GM13977 (cell line): Measurements from ENCODE around the gene SAMD8.
"Not testable (repeated sequence)": the region's sequence is repeated elsewhere in the genome, so short reads cannot be mapped to it uniquely, and the experiment has no call there.

Source experiments
- DNase-seq: peaks from one replicate; pipeline ENCODE4 v3.0.0; 2012; ENCODE audit warnings: low spot score
- in situ Hi-C: fragments of 300-500 bp; cut with MboI; formaldehyde crosslinking; loops from one replicate; pipeline ENCODE4 v1.12.0; 2022; ENCODE audit warnings: low sequenced_read_pairs, low pct_unique_long_range_greater_than_20kb, mixed read lengths, inconsistent platforms; ENCODE audit not compliant: unreplicated experiment
- TF ChIP-seq, protein P1 (sequence below): IDR thresholded peaks from 2 replicates; pipeline ENCODE4 v1.5.1; 2012; ENCODE audit warnings: mild to moderate bottlenecking, control low read depth; ENCODE audit not compliant: insufficient read depth; ENCODE audit errors: extremely low read depth, missing control alignments

Gene SAMD8

DNA sequence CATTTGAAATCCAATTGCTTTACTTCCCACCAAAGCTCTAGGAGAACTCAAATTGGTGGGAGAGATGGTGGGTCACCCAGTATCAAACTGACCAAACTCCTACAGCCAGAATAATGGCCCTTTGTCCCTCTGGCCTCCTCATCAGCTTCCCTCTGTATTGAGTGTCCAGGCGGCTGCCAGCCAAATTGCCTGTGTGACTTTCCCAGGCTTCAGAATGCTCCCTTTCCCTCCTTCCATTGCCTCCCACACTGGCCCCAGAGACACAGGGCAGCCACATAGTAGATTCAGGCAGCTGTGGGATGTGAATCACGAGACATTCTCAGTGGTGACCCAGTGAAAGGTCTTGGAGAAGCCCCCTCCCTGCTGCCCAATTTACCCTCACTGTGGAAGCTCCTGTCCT, 86.5 kb downstream of the SAMD8 start:
- in situ Hi-C loops = no loop called here
- TF ChIP-seq, protein P1, sequence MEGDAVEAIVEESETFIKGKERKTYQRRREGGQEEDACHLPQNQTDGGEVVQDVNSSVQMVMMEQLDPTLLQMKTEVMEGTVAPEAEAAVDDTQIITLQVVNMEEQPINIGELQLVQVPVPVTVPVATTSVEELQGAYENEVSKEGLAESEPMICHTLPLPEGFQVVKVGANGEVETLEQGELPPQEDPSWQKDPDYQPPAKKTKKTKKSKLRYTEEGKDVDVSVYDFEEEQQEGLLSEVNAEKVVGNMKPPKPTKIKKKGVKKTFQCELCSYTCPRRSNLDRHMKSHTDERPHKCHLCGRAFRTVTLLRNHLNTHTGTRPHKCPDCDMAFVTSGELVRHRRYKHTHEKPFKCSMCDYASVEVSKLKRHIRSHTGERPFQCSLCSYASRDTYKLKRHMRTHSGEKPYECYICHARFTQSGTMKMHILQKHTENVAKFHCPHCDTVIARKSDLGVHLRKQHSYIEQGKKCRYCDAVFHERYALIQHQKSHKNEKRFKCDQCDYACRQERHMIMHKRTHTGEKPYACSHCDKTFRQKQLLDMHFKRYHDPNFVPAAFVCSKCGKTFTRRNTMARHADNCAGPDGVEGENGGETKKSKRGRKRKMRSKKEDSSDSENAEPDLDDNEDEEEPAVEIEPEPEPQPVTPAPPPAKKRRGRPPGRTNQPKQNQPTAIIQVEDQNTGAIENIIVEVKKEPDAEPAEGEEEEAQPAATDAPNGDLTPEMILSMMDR = no peak

DNA sequence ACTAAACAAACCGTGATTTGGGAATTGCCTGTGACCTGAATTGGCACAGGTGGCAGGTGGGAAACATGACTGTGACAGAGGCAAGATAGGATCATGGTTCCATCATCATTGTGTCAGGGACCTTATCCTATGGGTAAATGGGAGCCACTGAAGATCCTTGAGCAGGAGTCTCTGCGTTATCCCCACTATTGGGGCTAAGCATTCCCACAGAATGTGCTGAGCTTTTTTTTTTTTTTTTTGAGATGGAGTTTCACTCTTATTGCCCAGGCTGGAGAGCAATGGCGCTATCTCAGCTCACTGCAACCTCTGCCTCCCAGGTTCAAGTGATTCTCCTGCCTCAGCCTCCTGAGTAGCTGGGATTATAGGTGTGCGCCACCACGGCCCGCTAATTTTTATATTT, 88.5 kb downstream of the SAMD8 start:
- in situ Hi-C loops, DNase-seq: not testable (repeated sequence)

More for the DNA sequence above, 86.5 kb downstream of the SAMD8 start:
- no peak for DNase-seq

DNA sequence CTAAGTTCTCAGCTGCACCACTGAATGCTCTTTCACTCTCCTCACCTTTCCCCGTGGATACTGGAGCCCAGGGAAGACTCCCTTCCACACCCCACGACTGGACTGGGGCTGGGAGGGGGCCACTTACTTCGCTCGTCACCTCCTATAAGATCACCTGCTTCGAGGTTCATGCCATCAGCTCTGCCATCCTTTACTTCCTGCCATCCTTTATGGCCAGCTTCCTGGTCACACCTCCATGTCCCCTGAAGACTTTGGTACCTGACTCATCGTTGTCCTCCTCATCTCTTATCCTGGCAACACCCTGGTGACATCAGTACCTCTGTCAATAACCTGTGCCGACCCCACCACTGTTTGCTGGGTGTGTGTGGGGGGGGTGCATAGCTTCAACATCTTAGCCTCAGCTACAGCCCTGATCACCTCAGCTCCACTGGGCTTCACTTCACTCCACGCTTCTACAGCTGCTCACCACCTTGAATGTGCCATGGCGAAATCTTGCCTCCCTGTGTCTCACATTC, 90.4 kb downstream of the SAMD8 start:
- in situ Hi-C loops = no loop called here
- TF ChIP-seq, protein P1 = no peak
- no peak for DNase-seq

DNA sequence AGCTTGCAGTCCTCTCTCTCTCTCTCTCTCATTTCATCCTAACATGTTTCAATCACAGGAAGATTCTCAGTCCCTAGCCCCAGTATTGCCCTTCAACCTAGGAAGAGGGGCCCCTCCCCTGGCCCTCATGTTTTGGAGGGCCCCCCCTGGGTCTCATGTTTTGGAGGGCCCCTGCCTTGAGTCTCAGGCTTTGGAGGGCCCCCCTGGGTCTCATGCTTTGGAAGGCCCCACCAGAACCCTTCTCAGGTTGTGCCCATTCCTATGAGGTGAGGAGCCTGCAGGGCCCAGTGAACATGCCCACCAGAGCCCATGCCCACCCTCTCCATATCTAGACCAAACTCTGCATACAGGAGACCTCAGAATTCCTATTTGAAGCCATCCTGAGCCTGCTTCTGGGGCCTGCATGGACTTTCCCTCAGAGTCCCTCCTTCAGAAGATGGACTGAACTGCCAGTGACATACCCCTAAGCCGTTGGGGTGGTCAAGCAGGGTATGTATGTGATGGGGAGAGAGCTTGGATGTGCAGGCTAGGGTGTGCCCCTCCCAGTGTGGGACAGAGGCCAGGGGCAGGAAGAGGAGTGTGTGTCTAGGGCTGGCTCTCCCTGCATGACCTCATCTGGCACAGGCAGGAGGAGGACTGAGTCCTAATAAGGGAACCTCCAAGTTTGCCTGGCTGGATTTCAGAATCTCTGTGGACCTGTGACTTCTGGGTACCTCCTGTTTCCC, 91.0 kb downstream of the SAMD8 start:
- TF ChIP-seq, protein P1 = no peak
- DNase-seq = no peak
- in situ Hi-C loops = no loop called here

DNA sequence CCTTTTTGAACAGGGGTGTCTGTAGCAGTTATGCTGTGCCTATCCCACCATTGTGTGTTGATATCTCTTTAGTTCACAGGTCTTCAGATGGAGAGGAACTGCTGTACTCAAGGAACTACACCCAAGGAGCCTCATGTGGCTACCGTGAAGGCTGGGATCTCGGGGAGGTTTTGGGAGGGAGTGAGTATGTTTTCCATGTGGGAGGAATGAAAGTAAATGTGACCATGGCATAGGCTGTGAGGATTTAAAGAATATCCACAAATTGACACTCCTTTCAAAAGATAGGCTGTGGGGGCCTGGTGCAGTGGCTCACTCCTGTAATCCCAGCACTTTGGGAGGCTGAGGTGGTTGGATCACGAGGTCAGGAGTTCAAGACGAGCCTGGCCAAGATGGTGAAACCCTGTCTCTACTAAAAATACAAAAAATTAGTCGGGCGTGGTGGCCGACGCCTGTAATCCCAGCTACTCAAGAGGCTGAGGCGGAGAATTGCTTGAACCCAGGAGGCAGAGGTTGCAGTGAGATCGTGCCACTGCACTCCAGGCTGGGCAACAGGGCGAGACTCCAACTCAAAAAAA, 91.7 kb downstream of the SAMD8 start:
- DNase-seq, in situ Hi-C loops: not testable (repeated sequence)

DNA sequence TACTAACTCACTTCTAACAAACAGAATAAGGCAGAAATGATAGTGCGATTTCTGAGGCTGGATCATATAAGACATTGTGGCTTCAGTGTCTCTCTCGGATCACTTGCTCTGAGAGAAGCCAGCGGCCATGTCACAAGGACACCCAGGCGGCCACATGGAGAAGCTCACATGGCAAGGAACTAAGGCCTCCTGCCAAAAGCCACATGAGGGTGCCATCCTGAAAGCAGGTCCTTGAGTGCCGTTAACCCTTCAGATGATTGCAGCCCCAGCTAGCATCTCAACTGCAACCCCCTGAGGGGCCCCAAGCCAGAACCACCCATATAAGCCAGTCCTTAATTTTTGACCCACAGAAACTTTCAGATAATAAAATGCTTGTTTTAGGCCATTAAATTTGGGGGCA, 92.3 kb downstream of the SAMD8 start:
- TF ChIP-seq, protein P1 = no peak
- in situ Hi-C loops = no loop called here
- DNase-seq = no peak

DNA sequence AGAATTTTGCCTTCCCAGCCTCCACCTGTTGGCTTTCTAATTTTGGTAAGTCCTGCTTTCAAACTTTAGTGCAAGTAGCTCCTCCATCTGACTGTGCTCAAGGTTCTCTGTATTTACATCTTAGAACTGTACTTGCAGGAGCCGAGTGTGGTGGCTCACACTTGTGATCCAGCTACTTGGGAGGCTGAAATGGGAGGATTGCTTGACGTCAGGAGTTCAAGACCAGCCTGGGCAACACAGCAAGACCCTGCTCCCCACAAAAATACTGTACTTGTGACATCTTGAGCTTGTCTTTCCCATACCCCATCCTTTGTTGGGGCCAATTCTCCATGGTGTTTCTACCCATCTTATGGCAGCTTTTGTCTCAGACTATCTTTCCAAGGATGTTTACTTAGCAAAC, 94.5 kb downstream of the SAMD8 start:
- no peak for DNase-seq
- in situ Hi-C loops = no loop called here
- TF ChIP-seq, protein P1 = no peak

DNA sequence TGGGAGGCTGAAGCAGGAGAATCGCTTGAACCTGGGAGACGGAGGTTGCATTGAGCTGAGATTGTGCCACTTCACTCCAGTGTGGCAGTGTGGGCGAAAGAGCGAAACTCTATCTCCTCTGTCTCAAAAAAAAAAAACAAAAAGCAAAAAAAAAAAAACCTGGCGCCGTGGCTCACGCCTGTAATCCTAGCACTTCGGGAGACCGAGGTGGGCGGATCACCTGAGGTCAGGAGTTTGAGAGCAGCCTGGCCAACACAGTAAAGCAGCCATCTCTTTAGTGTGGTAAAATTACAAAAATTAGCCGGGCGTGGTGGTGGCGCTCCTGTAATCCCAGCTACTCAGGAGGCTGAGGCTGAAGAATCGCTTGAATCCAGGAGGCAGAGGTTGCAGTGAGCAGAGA, 95.2 kb downstream of the SAMD8 start:
- in situ Hi-C loops, DNase-seq: not testable (repeated sequence)
